PC-3 (cell line): ENCODE data around the gene HOOK2.

Experiments
- CTCF ChIP-seq: fragments of 300-600 bp; sonication (generic); conservative IDR thresholded peaks from 2 replicates; pipeline ENCODE4 v1.5.1; 2017; ENCODE audit warnings: antibody characterized with exemption, low read depth, mild to moderate bottlenecking, low read length
- EZH2 ChIP-seq: fragments of 300-600 bp; sonication (generic); IDR thresholded peaks from one replicate; pipeline ENCODE4 v1.6.1; 2017; ENCODE audit warnings: antibody characterized with exemption, mild to moderate bottlenecking, low read length; ENCODE audit not compliant: unreplicated experiment
- EZH2phosphoT487 ChIP-seq: fragments of 300-600 bp; sonication (generic); IDR thresholded peaks from 2 replicates; pipeline ENCODE4 v1.6.1; 2018; ENCODE audit warnings: mild to moderate bottlenecking, antibody characterized with exemption, low read length, borderline replicate concordance

GRCh38 chr19:12794971-12795381 lies 19.6 kb upstream of the HOOK2 start:
- TF ChIP-seq EZH2phosphoT487: no peak
- TF ChIP-seq CTCF: no peak
- no peak for TF ChIP-seq EZH2
